ENCODE data around the gene DLG2.

Gene DLG2

DNA sequence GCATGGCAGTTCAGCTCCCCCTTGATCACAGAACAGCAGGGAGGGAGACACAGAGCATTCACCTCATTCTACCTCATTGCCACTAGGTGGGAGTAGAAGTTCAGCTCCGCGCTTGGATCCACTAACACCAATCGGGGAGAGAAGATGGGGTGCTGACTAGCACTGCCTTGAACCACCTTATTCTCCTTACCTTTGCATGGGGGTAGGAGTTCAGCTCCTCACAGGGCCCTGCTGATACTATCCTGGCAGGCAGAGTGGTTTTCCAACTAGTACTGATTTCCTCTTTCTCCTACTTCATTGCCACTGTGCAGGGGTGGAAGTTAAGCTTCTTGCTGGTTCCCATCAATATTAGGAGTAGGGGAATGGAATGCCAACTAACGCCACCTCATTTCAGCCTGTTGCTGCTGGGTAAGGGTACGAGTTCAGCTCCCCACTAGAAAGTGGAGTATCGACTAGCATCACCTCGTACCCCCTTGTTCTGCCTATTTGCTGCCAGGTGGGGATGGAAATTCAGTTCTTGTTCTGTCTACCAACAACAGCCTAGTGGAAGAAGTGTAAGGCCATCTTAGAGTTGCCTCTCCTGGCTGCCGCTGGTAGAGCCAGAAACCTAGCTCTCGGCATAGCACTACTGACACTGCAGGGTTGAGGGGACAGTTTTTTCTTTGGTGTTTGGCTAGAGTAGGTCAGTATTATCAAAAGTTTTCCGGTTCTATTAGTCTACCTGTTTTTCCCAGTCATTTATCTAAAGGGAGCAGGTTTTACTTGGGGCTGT is 1790.1 kb downstream of the DLG2 start:
- no peak for TF ChIP-seq EZH2 (IDR thresholded peaks at IDR 0.05; ENCODE audit: borderline replicate concordance, low read length)
- TF ChIP-seq CTCF (IDR thresholded peaks at IDR 0.05; ENCODE audit: low read length) = peak; percentile 76
- Histone ChIP-seq H3K9me3 (ENCODE audit: low read length) (no peaks in the 10 kb centered on the region), H3F3A (ENCODE audit: insufficient read depth, low read length) (no peaks in the 10 kb centered on the region), H3K36me3 (ENCODE audit: insufficient read depth, low read length) (no peaks in the 10 kb centered on the region), H3K9me2 (ENCODE audit: low read depth, low read length) (no peaks in the 10 kb centered on the region), H4K20me1 (ENCODE audit: insufficient read depth, low read length) (no peaks in the 10 kb centered on the region), H3K9ac (ENCODE audit: low read length) (no peak overlapping the region), H3K27me3 (ENCODE audit: insufficient read depth, low read length) (no peaks in the 10 kb centered on the region), H3K4me3 (ENCODE audit: low read depth, low read length, poor library complexity, severe bottlenecking) (no peak overlapping the region), H3K79me2 (ENCODE audit: insufficient read depth, low read length) (no peaks in the 10 kb centered on the region), H3K4me1 (ENCODE audit: insufficient read depth, low read length, severe bottlenecking) (no peaks in the 10 kb centered on the region), H3K4me2 (ENCODE audit: low read length) (no peak overlapping the region), H3K27ac (ENCODE audit: low read depth, low read length, poor library complexity, severe bottlenecking) (no peak overlapping the region), H2AFZ (ENCODE audit: low read length) (no peak overlapping the region)

DNA sequence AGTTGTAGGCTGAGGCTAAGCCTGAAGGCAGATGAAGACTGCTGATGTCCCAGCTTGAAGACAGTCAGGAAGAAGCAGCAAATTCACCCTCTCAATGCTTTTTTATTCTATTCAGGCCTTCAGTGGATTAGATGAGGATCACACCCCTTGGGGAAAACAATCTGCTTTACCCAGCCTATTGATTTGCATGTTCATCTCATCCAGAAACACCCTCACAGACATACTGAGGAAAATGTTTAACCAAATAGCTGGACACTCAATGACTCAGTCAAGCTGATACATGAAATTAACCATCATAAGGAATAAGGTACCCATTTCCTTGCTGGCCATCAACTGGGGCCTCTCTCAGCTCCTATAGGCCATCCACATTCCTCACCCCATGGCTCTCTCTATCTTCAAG is 1791.1 kb downstream of the DLG2 start:
- H3K79me2 ChIP-seq (ENCODE audit: insufficient read depth, low read length) = no peaks in the 10 kb centered on the region
- no peaks in the 10 kb centered on the region for H3K4me1 ChIP-seq (ENCODE audit: insufficient read depth, low read length, severe bottlenecking)
- H3K9ac ChIP-seq (ENCODE audit: low read length) = no peak overlapping the region
- no peak overlapping the region for H2AFZ ChIP-seq (ENCODE audit: low read length)
- no peaks in the 10 kb centered on the region for H3F3A ChIP-seq (ENCODE audit: insufficient read depth, low read length)
- TF ChIP-seq CTCF (IDR thresholded peaks at IDR 0.05; ENCODE audit: low read length) (no peak), EZH2 (IDR thresholded peaks at IDR 0.05; ENCODE audit: borderline replicate concordance, low read length) (no peak)
- no peaks in the 10 kb centered on the region for H4K20me1 ChIP-seq (ENCODE audit: insufficient read depth, low read length)
- no peaks in the 10 kb centered on the region for H3K36me3 ChIP-seq (ENCODE audit: insufficient read depth, low read length)
- H3K4me3 ChIP-seq (ENCODE audit: low read depth, low read length, poor library complexity, severe bottlenecking) = no peak overlapping the region
- H3K4me2 ChIP-seq (ENCODE audit: low read length) = no peak overlapping the region
- H3K27ac ChIP-seq (ENCODE audit: low read depth, low read length, poor library complexity, severe bottlenecking) = no peak overlapping the region
- no peaks in the 10 kb centered on the region for H3K9me3 ChIP-seq (ENCODE audit: low read length)
- H3K27me3 ChIP-seq (ENCODE audit: insufficient read depth, low read length) = no peaks in the 10 kb centered on the region
- H3K9me2 ChIP-seq (ENCODE audit: low read depth, low read length) = no peaks in the 10 kb centered on the region

DNA sequence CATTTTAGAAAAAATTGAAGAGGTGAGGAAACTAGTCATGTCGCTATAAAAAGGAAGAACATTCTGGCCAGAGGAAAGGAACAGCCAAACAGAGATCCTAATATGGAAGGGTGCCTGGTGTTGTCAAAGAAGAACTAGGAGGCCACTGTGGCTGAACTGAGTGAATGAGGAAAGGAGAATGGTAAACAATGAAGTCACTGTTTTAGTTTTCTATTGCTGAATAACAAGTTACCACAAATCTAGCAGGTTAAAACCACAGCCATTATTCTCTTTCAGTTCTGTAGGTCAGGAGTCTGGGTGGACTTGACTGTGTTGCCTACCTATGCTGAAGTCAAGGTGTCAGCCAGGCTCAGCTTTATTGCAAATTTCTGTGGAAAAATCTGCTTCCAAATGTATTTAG is 1791.7 kb downstream of the DLG2 start:
- Histone ChIP-seq H3K36me3 (ENCODE audit: insufficient read depth, low read length) (no peaks in the 10 kb centered on the region), H3K9ac (ENCODE audit: low read length) (no peak overlapping the region), H3F3A (ENCODE audit: insufficient read depth, low read length) (no peaks in the 10 kb centered on the region), H3K4me2 (ENCODE audit: low read length) (no peak overlapping the region), H3K79me2 (ENCODE audit: insufficient read depth, low read length) (no peaks in the 10 kb centered on the region), H2AFZ (ENCODE audit: low read length) (no peak overlapping the region), H3K9me2 (ENCODE audit: low read depth, low read length) (no peaks in the 10 kb centered on the region), H3K9me3 (ENCODE audit: low read length) (no peaks in the 10 kb centered on the region), H3K27me3 (ENCODE audit: insufficient read depth, low read length) (no peaks in the 10 kb centered on the region), H3K4me3 (ENCODE audit: low read depth, low read length, poor library complexity, severe bottlenecking) (no peak overlapping the region), H3K27ac (ENCODE audit: low read depth, low read length, poor library complexity, severe bottlenecking) (no peak overlapping the region), H3K4me1 (ENCODE audit: insufficient read depth, low read length, severe bottlenecking) (no peaks in the 10 kb centered on the region), H4K20me1 (ENCODE audit: insufficient read depth, low read length) (no peaks in the 10 kb centered on the region)
- TF ChIP-seq EZH2 (IDR thresholded peaks at IDR 0.05; ENCODE audit: borderline replicate concordance, low read length) = no peak
- TF ChIP-seq CTCF (IDR thresholded peaks at IDR 0.05; ENCODE audit: low read length) = no peak

Measured in OCI-LY1 (cell line).